ENCODE results near the gene WBP2NL. TPM values are rescaled to one million over a fixed set of nuclear protein-coding genes. Genes with fewer than 3 reads are reported as not detected.
"Not testable (repeated sequence)": the region's sequence is repeated elsewhere in the genome, so short reads cannot be mapped to it uniquely, and the experiment has no call there.

Gene WBP2NL
- total RNA-seq, 1 donor from 2014 or later: 0.34 TPM

- DNase-seq: no peak
Observed at GRCh38 chr22:42033263-42034181, 34.9 kb downstream of the WBP2NL start.

GRCh38 chr22:42035256-42035655, 36.7 kb downstream of the WBP2NL start:
- DNase-seq: no peak

DNA sequence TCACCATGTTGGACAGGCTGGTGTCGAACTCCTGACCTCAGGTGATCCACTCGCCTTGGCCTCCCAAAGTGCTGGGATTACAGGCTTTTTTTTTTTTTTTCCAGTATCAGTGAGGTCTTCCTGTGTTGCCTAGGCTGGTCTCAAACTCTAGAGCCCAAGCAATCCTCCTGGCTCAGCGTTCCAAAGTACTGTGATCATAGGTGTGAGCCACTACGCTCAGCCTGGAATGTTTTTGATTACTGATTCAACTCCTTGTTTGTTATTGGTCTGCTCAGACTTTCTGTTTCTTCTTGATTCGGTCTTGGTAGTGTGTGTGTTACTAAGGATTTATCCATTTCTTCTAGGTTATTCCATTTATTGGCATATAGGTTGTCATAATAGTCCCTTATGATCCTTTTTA, 40.7 kb downstream of the WBP2NL start:
- DNase-seq: no peak

GRCh38 chr22:42041784-42042183, 43.2 kb downstream of the WBP2NL start:
- DNase-seq: no peak

- DNase-seq: no peak
Observed at GRCh38 chr22:42050641-42051180, 52.1 kb downstream of the WBP2NL start.

GRCh38 chr22:42052765-42053164, 54.2 kb downstream of the WBP2NL start:
- DNase-seq: no peak

DNA sequence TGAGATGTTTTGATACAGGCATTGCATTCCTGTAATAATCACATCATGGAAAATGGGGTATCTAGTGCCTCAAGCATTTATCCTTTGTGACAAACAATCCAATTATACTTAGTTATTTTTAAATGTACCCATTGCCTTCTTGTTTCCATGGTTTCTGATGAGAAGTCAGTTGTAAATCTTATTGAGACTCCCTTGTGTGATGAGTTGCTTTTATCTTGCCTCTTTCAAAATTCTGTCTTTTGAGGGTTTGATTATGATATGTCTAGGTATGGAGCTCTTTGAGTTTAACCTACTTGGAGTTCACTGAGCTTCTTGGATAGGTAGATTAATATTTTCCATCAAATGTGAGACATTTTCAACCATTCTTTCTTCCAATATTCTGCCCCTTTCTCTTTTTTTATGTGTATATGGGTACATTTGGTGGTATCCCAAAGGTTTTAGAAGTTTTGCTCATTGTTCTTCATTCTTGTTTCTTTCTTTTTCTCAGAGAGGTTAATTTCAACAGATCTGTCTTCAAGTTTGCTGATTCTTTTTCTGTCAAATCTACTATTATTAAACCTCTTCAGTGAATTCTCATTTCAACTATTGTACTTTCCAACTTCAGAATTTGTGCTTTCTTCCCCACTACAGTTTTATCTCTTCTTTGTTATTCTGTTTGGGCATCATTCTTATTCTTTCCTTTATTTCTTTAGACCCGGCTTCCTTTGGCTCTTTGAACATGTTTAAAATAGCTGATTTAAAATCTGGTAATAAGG, 58.3 kb downstream of the WBP2NL start:
- DNase-seq: no peak

GRCh38 chr22:42060489-42060888, 61.9 kb downstream of the WBP2NL start:
- DNase-seq: no peak

DNA sequence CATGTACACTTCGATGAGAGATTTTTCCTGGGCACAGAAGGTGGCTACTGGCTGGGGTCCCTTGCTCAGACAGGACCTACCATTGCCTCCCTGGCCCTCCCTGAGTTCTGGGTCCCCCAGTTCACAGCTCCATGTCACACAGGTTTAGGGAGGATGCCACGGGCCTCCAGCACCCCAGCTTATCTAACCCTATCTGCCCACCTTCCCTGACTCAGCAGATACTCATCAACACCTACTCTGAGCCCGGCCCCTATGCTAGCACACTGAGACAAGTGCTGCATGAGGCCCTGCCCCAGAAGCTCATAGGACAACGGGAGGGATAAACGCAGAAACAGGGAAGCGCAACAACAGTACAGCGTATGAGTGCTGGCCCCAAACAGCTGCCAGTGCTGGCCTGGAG, 62.5 kb downstream of the WBP2NL start:
- DNase-seq: no peak

DNA sequence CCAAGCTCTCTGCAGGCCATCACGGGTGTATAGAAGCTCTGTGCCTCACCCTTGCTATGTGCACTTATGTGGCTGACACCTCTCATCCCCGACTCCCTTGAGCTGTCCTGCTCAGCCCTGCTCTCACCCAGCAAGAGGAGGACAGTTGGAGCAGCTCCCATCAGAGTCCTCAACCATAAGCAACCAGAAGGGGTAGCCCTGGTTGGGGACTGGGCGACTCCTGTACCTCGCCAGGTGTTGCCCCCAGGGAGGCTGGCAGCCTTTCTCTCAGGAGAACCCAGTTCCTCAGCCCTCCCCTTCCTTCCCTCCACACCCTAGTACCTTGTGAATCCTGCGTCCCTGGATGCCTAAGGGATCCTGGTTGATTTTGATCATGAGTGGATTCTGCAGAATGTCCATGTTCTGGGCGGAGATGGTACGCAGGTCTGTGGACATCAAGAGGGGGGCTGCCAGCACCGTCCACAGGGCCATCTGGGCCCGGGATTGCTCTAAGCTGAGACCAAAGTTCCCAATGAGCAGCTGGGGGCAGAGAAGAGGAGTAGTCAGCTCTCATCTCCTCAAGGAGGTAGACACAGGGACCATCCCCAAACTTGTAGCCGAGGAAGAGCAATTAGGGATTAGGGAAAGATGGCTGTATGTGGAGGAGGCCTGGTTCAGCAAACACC, 64.0 kb downstream of the WBP2NL start:
- no peak for DNase-seq

DNA sequence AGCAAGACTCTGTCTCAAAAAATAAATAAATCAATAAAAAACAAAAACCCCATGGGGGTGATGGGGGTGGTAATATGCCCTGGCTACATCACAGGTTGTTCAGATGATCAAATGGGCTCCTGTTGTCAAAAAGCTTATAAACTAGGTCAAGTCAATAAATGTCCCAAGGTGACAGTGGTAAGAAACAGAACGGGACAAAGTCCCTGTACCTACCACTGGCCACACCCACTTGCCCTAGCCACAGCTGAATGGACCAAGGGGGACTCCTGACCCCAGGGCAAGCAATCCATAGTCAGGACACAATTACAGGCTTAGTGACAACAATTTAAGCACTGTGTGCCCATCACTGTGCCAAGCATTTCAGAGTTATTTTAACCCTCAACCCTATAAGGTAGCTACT, 66.0 kb downstream of the WBP2NL start:
- no peak for DNase-seq

DNA sequence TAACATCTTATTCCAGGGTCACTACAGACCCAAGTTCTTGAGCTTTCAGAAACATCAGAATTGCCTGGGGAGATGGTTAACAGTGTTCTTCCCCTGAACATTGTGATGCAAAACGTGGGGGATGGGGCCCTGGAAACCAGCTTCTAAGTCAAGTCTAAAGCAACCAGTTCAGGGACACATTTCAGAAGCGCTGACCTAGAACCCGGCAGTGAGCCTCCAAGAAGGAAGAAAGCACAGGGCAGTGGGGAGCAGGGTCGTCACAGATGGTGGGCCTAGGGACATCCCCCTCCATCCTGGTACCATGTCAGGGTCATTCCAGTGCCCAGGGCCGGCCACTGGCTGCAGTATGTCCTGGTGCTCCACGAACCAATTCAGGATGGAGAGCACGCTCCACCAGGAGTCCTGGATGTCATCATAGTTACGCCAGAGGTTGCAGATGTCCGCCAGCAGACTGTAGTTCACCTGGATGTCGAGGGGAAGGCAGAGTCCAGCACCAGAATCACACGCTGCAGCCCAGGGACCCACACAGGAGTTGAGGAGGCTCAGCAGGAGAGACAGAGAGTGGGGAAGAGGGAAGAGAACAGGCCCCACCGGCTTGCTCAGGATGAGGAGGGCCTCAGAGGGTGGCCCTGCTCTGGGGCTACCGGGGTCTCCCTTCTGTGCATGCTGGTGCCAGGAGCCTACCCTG, 67.0 kb downstream of the WBP2NL start:
- DNase-seq: no peak

DNA sequence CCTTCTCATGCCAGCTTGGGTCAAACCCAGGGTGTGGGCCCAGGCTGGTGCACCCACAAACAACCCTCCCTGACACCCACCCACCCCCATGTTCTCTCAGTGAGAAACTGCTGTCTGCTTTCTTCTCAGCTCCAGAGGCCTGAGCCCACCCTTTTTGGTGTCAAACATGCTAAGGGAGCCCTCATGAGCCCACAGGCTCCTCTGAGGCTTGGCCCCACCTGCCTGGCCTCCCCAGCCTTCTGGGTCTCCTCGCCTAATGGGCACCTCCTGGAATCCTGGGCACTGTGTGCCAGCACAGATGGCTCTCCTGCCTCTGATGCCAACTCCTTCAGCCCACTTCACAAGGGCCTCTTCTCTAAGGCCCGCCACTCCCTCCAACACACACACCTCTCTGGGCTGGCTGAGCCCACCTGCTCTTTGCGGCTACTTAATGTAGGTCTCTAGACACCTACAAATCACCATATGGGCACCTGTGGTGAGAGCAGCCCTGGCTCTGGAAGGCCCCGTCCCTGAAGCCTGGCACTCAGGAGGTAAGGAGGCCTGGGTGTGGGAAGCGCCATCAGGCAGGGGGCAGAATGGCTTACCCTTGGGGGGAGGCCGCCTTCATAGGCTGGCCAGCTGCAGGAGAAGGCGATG, 67.7 kb downstream of the WBP2NL start:
- DNase-seq: no peak

DNA sequence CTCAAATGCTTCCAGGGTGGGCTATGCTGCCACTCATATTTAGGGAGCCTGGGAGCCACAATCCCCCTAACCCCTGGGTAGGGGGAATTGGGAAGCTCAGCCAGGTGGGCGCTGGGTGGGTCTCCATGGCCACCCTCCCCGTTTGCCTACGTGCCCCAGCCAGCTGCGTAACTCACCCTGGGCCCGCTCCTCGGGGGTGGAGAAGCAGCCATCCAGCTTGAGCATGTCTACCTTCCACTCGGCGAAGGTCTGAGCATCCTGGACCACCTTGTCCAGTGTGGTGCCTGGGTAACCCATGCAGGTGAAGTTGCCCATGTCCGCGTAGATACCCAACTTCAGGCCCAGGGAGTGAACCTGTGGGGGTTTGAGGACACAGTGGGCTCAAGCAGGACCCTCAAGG, 68.3 kb downstream of the WBP2NL start:
- DNase-seq: no peak

DNA sequence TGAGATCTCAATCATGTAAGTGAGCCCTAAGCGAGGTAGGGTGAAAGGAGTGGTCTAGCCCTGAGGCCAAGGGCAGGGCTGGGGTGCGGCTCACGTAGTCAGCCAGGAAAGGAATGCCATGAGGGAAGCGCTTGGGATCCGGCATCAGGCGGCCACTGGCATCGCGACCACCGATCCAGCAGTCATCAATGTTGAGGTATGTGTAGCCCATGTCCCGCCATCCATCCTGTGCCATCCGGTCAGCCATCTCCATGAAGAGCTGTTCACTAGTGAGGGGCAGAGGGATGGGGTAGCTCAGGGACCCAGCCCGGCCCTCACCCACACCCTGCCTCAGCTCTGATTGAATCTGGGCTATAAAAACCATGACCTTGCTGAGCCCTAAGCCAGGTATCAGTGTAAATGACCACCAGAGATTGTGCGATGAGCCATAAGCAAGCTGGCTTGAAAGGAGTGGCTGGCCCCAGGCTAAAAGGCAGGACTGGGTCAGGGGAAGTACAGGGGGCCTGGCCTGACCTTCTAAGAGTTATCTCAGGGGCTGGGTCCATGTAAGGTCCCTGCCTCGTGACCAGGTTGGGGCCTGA, 69.2 kb downstream of the WBP2NL start:
- DNase-seq: no peak

DNA sequence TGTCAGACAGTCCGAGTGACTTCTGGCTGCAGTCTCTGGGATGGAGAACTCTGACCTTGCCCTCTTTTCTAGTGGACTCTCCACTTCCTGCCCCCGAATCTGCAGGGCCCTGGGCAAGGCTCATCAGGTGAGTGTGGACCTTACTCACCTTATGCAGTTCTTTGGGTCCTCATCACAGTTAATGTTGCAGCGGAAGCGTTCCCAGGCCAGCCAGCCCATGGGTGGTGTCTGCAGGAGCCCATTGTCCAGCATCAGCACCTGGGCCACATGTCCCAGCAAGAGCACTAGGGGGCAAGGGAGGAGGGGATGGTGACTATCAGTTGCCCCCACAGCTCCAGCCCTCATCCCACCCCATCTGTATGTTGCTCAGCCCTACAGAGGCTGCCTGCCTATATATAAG, 69.7 kb downstream of the WBP2NL start:
- no peak for DNase-seq

GRCh38 chr22:42069801-42070516, 71.4 kb downstream of the WBP2NL start:
- DNase-seq: no peak

DNA sequence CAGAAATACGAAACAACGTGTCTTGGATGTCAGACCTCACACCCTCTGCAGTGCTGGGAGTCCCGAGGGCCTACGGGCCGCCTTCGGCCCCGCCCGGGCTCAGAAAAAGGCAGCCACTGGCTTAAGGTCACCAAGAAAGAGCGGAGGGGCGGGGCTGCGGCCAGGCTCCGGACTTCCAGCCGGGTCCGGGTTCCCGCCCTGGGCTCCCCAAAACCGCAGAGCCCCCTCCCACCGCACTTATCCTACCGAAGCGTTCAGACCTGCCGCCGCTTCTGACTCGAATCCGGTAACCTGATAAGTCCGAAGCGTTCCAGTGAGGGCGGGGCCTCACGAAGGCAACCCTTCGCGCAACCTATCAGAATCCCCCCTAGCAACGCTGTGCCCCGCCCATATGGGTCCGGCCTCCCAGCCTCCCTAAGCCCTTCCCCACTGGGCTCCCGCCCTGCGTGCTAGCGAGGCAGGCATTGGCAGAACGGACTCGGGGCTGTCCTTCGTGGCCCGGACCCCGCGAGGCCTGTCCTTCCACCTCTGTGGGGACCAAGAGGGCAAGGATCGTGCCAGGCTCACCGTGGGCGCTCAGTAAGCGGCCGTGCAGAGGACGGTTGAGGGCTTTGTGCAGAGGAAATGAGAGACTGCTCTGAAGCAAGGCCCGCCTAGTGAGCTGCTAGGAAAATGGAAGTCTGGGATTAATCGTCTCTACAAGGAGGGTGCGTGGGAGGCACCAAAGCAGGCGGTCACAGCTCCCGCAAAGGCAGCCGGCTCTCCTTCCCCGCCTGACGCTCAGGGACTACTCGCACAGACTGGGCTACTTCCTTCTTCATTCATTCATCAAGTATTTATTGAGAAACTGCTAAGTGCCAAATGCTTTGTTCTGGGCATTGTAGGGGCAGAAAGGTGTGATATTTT, 72.2 kb downstream of the WBP2NL start, which contains the start of gene NAGA:
Gene NAGA, minus strand, starts transcription at position 296 of the 906 bp plus-strand sequence. CDS start 515 bp downstream, outside the sequence.
- peak; percentile 96 for DNase-seq

DNA sequence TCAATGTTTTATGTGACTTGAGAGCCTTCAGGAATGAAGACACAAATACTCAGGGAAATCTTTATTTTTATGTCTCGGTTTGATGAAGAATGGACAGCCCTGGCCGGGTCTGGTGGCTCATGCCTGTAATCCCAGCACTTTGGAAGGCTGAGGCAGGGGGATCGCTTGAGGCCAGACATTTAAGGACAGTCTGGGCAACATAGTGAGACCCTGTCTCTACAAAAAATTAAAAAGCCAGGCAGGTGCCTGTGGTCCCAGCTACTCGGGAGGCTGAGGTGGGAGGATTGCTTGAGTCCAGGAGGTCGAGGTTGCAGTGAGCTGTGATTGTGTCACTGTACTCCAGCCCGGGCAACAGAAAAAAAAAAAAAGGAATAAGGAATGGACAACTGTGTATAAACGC, 72.9 kb downstream of the WBP2NL start:
- DNase-seq: not testable (repeated sequence)

All from dermis blood vessel endothelial cell (primary cell).